ENCODE data around the gene PCDHGC3.

The PCDHGC3 gene

DNA sequence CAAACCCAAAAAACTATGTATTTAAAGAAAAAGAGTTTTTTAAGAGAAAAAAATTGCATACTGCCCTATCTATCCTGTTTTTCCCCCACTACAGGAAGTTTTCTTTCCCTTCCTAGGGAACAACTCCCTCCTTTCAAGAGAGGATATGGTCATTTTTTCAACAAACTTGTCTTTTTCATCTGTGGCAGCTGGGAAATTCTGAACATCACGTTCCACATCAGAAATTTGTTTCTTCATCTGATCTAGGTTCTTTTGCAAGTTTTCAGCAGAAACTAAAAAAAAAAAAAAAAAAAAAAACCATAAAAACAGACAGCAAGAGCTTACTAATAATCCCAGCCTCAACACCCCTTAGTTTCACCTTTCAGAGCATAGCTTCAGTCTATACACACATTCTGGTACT is 51.7 kb downstream of the PCDHGC3 start:
- Histone ChIP-seq H3K9me3 (ENCODE audit: low read length) (no peaks in the 10 kb centered on the region), H2AFZ (ENCODE audit: low read depth, low read length) (no peak overlapping the region), H3K4me3 (ENCODE audit: low read length) (no peak overlapping the region), H3K36me3 (ENCODE audit: insufficient read depth, low read length) (peaks cover 52% of the 10 kb centered on the region), H3K27me3 (ENCODE audit: insufficient read depth, low read length) (no peaks in the 10 kb centered on the region), H3K4me1 (ENCODE audit: insufficient read depth, low read length) (peaks cover 13% of the 10 kb centered on the region)
